HG03060 (cell line): Measurements from ENCODE around the gene TMEM175.

Source experiments
- ATAC-seq: cut with Tn5 transposase; IDR thresholded peaks from one replicate; pipeline ENCODE4 v1.9.1; 2021; ENCODE audit warnings: low read depth, moderate number of reproducible peaks; ENCODE audit not compliant: unreplicated experiment

TMEM175 gene

GRCh38 chr4:957231-957580 lies 24.9 kb downstream of the TMEM175 start:
- ATAC-seq = no peak

- no peak for ATAC-seq
Measured at GRCh38 chr4:957581-958313, 25.5 kb downstream of the TMEM175 start.

GRCh38 chr4:958314-958665 lies 26.0 kb downstream of the TMEM175 start:
- ATAC-seq = no peak

GRCh38 chr4:958696-959337 lies 26.6 kb downstream of the TMEM175 start:
- no peak for ATAC-seq

- ATAC-seq = no peak
Measured at GRCh38 chr4:959338-960139, 27.3 kb downstream of the TMEM175 start.

- no peak for ATAC-seq
Measured at GRCh38 chr4:960140-960635, 27.9 kb downstream of the TMEM175 start.

GRCh38 chr4:960636-961350 lies 28.5 kb downstream of the TMEM175 start:
- ATAC-seq = no peak

GRCh38 chr4:961351-962230 lies 29.3 kb downstream of the TMEM175 start:
- no peak for ATAC-seq

GRCh38 chr4:962231-963208 lies 30.3 kb downstream of the TMEM175 start:
- ATAC-seq = no peak

- no peak for ATAC-seq
Measured at GRCh38 chr4:963276-964225, 31.3 kb downstream of the TMEM175 start.

GRCh38 chr4:964346-965025 lies 32.2 kb downstream of the TMEM175 start:
- no peak for ATAC-seq

- ATAC-seq = no peak
Measured at GRCh38 chr4:965048-965765, 32.9 kb downstream of the TMEM175 start.

- ATAC-seq = no peak
Measured at GRCh38 chr4:965766-966134, 33.5 kb downstream of the TMEM175 start.

GRCh38 chr4:966266-967112 lies 34.2 kb downstream of the TMEM175 start:
- ATAC-seq = no peak
